Glutamatergic neuron (in vitro differentiated cells): ENCODE data around the gene TBX4. TPM values are rescaled to one million over a fixed set of nuclear protein-coding genes. Genes with fewer than 3 reads are reported as not detected.
"Not testable (repeated sequence)": the region's sequence is repeated elsewhere in the genome, so short reads cannot be mapped to it uniquely, and the experiment has no call there.

ENCODE experiments used
- DNase-seq: peaks from one replicate; pipeline ENCODE4 v3.0.0; 2022
- H3K27ac Mint-ChIP-seq: one replicate; pipeline ENCODE4 v1.8.0; 2020; ENCODE audit warnings: mild to moderate bottlenecking, mixed read lengths, inconsistent platforms; ENCODE audit not compliant: unreplicated experiment
- H3K27me3 Mint-ChIP-seq: one replicate; pipeline ENCODE4 v1.8.0; 2020; ENCODE audit warnings: mild to moderate bottlenecking, moderate library complexity, mixed read lengths, inconsistent platforms; ENCODE audit not compliant: unreplicated experiment
- H3K36me3 Mint-ChIP-seq: one replicate; pipeline ENCODE4 v1.8.0; 2020; ENCODE audit warnings: mild to moderate bottlenecking, mixed read lengths, inconsistent platforms; ENCODE audit not compliant: unreplicated experiment
- H3K4me1 Mint-ChIP-seq: one replicate; pipeline ENCODE4 v1.8.0; 2020; ENCODE audit warnings: mild to moderate bottlenecking, low read depth, mixed read lengths, inconsistent platforms; ENCODE audit not compliant: unreplicated experiment
- H3K4me3 Mint-ChIP-seq: one replicate; pipeline ENCODE4 v1.8.0; 2020; ENCODE audit warnings: mild to moderate bottlenecking, mixed read lengths, inconsistent platforms; ENCODE audit not compliant: unreplicated experiment
- H3K9me3 Mint-ChIP-seq: one replicate; pipeline ENCODE4 v1.8.0; 2020; ENCODE audit warnings: mild to moderate bottlenecking, moderate library complexity, mixed read lengths, inconsistent platforms; ENCODE audit not compliant: unreplicated experiment
- total RNA-seq: library from RNA; stranded (reverse); fragmentation: NEBNext Ultra II Directional; extraction: Animal tissue kit (Norgen Biotek cat#: 25700); gene quantifications from one replicate; pipeline ENCODE4 v1.2.1, GENCODE V29; 2021; ENCODE audit not compliant: unreplicated experiment
- TF ChIP-seq, protein P1 (sequence below): fragments of 200-600 bp; sonication (generic); IDR thresholded peaks from one replicate; pipeline ENCODE4 v1.5.0; 2021; ENCODE audit not compliant: partially characterized antibody, unreplicated experiment

Gene TBX4
- total RNA-seq, 1 donor from 2014 or later, result not detected

DNA sequence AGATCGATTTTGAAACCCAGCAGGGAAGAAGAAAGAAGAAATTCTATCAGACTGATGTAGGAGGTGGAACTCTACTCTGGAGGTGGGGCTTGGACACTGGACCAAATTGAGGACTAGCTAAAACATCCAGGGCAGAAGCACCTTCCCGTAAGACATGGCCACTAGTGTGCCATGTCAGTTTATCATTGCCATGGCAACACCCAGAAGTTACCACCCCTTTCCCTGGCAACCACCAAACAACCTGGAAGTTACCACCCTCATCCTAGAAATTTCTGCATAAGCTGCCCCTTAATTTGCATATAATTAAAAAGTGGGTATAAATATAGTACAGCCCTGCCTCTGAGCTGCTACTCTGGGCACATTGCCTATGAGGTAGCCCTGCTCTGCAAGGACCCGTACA, 72.1 kb downstream of the TBX4 start:
- H3K4me3 Mint-ChIP-seq, result no peak overlapping the region
- TF ChIP-seq, protein P1, sequence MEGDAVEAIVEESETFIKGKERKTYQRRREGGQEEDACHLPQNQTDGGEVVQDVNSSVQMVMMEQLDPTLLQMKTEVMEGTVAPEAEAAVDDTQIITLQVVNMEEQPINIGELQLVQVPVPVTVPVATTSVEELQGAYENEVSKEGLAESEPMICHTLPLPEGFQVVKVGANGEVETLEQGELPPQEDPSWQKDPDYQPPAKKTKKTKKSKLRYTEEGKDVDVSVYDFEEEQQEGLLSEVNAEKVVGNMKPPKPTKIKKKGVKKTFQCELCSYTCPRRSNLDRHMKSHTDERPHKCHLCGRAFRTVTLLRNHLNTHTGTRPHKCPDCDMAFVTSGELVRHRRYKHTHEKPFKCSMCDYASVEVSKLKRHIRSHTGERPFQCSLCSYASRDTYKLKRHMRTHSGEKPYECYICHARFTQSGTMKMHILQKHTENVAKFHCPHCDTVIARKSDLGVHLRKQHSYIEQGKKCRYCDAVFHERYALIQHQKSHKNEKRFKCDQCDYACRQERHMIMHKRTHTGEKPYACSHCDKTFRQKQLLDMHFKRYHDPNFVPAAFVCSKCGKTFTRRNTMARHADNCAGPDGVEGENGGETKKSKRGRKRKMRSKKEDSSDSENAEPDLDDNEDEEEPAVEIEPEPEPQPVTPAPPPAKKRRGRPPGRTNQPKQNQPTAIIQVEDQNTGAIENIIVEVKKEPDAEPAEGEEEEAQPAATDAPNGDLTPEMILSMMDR, result no peak
- H3K36me3 Mint-ChIP-seq, result no peaks in the 10 kb centered on the region
- no peak overlapping the region for H3K27ac Mint-ChIP-seq
- DNase-seq, result no peak
- H3K4me1 Mint-ChIP-seq, result no peaks in the 10 kb centered on the region
- H3K9me3 Mint-ChIP-seq, result no peaks in the 10 kb centered on the region
- H3K27me3 Mint-ChIP-seq, result no peaks in the 10 kb centered on the region

DNA sequence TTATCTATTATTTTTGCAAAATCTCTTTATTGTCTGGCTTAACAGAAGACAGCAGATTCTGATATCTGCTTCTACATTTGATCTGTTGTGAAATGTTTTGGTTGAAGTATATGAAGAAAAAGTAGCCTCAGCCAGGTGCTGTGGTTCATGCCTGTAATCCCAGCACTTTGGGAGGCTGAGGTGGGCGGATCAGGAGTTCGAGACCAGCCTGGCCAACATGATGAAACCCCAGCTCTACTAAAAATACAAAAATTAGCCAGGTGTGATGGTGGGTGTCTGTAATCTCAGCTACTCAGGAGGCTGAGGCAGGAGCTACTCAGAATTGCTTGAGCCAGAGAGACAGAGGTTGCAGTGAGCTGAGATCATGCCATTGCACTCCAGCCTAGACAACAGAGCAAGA, 75.2 kb downstream of the TBX4 start:
- H3K4me3 Mint-ChIP-seq, DNase-seq, H3K27ac Mint-ChIP-seq, H3K27me3 Mint-ChIP-seq, H3K36me3 Mint-ChIP-seq, H3K9me3 Mint-ChIP-seq, H3K4me1 Mint-ChIP-seq: not testable (repeated sequence)

DNA sequence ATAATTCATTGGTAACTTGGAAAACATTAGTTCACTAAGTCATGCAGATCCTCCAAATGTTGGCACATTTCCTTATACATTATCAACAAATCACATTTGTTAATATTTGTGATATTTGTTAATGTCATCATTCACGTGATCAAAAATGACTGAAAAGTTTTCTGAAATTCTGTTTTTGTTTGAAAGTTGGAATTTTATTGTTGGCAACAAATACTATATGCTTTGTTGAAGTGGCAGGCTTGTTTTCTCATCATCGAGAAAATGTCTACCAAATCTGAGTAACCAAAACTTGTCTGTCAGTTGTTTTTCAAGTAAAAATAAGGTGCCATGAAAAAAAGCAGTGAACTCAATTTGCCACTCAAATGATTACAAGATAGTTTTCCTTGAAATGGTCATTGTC, 75.9 kb downstream of the TBX4 start:
- H3K4me3 Mint-ChIP-seq, result no peak overlapping the region
- TF ChIP-seq, protein P1, result no peak

DNA sequence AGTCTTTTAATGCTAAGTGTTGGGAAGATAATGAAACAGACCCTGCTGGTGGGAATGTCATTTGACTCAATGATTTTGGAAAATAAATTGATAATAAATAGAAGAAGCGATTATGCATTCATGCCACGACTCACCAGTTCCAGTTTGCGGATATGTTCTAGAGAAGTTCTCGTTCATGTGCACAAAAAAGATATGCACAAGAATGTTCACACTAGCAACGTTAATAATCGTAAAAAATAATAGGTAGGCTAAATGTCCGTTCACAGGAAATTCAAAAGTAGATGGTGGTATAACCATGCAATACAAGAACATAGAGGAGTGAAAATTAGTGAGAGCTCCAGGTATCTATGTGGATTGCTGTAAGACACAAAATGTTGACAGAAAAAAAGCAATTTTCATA, 79.0 kb downstream of the TBX4 start:
- H3K9me3 Mint-ChIP-seq, result no peaks in the 10 kb centered on the region
- H3K27ac Mint-ChIP-seq, result no peak overlapping the region
- no peaks in the 10 kb centered on the region for H3K36me3 Mint-ChIP-seq
- H3K27me3 Mint-ChIP-seq, result no peaks in the 10 kb centered on the region
- H3K4me3 Mint-ChIP-seq, result no peak overlapping the region
- no peak for DNase-seq
- TF ChIP-seq, protein P1, result no peak
- H3K4me1 Mint-ChIP-seq, result no peaks in the 10 kb centered on the region

More for the DNA sequence above, 75.9 kb downstream of the TBX4 start:
- H3K36me3 Mint-ChIP-seq, result no peaks in the 10 kb centered on the region
- H3K9me3 Mint-ChIP-seq, result no peaks in the 10 kb centered on the region
- no peak for DNase-seq
- no peaks in the 10 kb centered on the region for H3K4me1 Mint-ChIP-seq
- H3K27me3 Mint-ChIP-seq, result no peaks in the 10 kb centered on the region
- no peak overlapping the region for H3K27ac Mint-ChIP-seq

DNA sequence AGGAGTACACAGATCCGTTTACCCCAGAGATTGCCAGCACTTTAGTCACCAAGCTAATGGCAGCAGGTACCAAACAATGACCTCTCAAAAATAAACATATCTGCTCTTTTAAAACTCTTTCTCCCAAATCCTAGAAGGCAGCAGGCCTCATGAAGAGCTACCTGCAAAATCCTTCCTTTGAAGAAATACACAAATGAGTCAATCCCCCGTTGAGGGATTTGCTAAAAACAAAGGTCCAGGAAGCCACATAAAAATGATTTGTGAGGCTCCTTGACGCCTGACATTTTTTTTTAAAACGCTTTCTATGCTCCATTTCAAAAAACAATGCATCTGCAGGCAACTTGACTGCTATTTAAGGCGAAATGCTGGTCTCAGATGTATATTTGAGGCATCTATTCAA, 80.6 kb downstream of the TBX4 start:
- Mint-ChIP-seq H3K27me3 (no peaks in the 10 kb centered on the region), H3K4me1 (no peaks in the 10 kb centered on the region), H3K36me3 (no peaks in the 10 kb centered on the region), H3K27ac (no peak overlapping the region), H3K4me3 (no peak overlapping the region), H3K9me3 (no peaks in the 10 kb centered on the region)
- DNase-seq, result no peak
- TF ChIP-seq, protein P1, result no peak

DNA sequence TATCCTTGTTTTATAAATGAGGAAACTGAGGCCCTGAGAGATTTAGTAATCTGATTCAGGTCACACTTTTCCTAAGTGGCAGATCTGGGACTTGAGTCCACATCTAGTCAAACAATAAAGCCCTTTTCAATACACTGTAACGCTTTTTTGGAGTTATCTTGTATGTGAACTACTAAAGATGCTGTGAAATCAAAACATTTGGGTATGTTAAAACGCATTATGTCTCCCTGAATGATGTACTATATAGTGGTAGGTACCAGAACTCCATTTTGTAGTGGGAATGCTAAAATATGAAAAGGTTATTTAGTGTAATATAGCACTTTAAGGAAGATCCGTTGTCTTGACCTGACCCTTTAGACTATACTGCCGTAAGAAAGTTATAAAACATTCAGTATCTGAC, 81.6 kb downstream of the TBX4 start:
- no peak overlapping the region for H3K4me3 Mint-ChIP-seq
- TF ChIP-seq, protein P1, result no peak
- H3K4me1 Mint-ChIP-seq, result no peaks in the 10 kb centered on the region
- H3K27ac Mint-ChIP-seq, result no peak overlapping the region
- no peak for DNase-seq
- no peaks in the 10 kb centered on the region for H3K36me3 Mint-ChIP-seq
- H3K9me3 Mint-ChIP-seq, result no peaks in the 10 kb centered on the region
- H3K27me3 Mint-ChIP-seq, result no peaks in the 10 kb centered on the region
